SK-N-SH treated with all-trans-retinoic acid at 6 μM for 48 hours (cell line): ENCODE results near the gene TOP1.

Experiments used
- ATAC-seq: fragments of 200-7000 bp; cut with Tn5 transposase; 3 replicates; pipeline ENCODE4 v1.9.1; 2020; ENCODE audit warnings: mild to moderate bottlenecking, moderate library complexity
- BACH2 ChIP-seq: fragments of 250-450 bp; sonication (Bioruptor Pico); IDR thresholded peaks from 2 replicates; pipeline ENCODE4 v1.9.0; 2021; ENCODE audit warnings: mild to moderate bottlenecking, borderline replicate concordance
- CREB5 ChIP-seq: fragments of 250-450 bp; sonication (Bioruptor Pico); IDR thresholded peaks from 2 replicates; pipeline ENCODE4 v1.5.1; 2020; ENCODE audit warnings: low read depth, mild to moderate bottlenecking, moderate library complexity
- CSDC2 ChIP-seq: fragments of 250-450 bp; sonication (Bioruptor Pico); IDR thresholded peaks from 2 replicates; pipeline ENCODE4 v1.5.0; 2020; ENCODE audit warnings: mild to moderate bottlenecking, moderate library complexity
- ESRRG ChIP-seq: fragments of 250-450 bp; sonication (Bioruptor Pico); IDR thresholded peaks from 2 replicates; pipeline ENCODE4 v1.6.1; 2021; ENCODE audit warnings: mild to moderate bottlenecking
- GLIS3 ChIP-seq: fragments of 250-450 bp; sonication (Bioruptor Pico); IDR thresholded peaks from 2 replicates; pipeline ENCODE4 v1.5.0; 2020; ENCODE audit warnings: mild to moderate bottlenecking, moderate library complexity
- ISL1 ChIP-seq: fragments of 250-450 bp; sonication (Bioruptor Pico); IDR thresholded peaks from 2 replicates; pipeline ENCODE4 v2.1.2; 2022; ENCODE audit warnings: mild to moderate bottlenecking, moderate library complexity
- OSR1 ChIP-seq: fragments of 250-450 bp; sonication (Bioruptor Pico); IDR thresholded peaks from 2 replicates; pipeline ENCODE4 v1.8.0; 2022; ENCODE audit warnings: moderate library complexity, mild to moderate bottlenecking, inconsistent platforms
- PATZ1 ChIP-seq: fragments of 250-450 bp; sonication (Bioruptor Pico); IDR thresholded peaks from 2 replicates; pipeline ENCODE4 v1.8.0; 2020; ENCODE audit warnings: mild to moderate bottlenecking, moderate library complexity, borderline replicate concordance
- POU6F1 ChIP-seq: fragments of 250-450 bp; sonication (Bioruptor Pico); IDR thresholded peaks from 2 replicates; pipeline ENCODE4 v1.8.0; 2021; ENCODE audit warnings: low read depth, mild to moderate bottlenecking, moderate library complexity, borderline replicate concordance
- TCF4 ChIP-seq: fragments of 250-450 bp; sonication (Bioruptor Pico); IDR thresholded peaks from 2 replicates; pipeline ENCODE4 v1.8.0; 2021; ENCODE audit warnings: mild to moderate bottlenecking, moderate library complexity, borderline replicate concordance
- TSHZ2 ChIP-seq: fragments of 250-450 bp; sonication (Bioruptor Pico); IDR thresholded peaks from 2 replicates; pipeline ENCODE4 v1.5.0; 2020; ENCODE audit warnings: mild to moderate bottlenecking, moderate library complexity
- ZC3H10 ChIP-seq: fragments of 250-450 bp; sonication (Bioruptor Pico); IDR thresholded peaks from 2 replicates; pipeline ENCODE4 v1.5.1; 2021; ENCODE audit warnings: mild to moderate bottlenecking, moderate library complexity
- ZFP3 ChIP-seq: fragments of 250-450 bp; sonication (Bioruptor Pico); IDR thresholded peaks from 2 replicates; pipeline ENCODE4 v1.5.0; 2020; ENCODE audit warnings: mild to moderate bottlenecking, moderate library complexity
- ZFP30 ChIP-seq: fragments of 450-650 bp; formaldehyde crosslinking; IDR thresholded peaks from 2 replicates; pipeline ENCODE4 v1.5.0; 2022; ENCODE audit warnings: mild to moderate bottlenecking, moderate library complexity
- ZNF565 ChIP-seq: fragments of 450-650 bp; formaldehyde crosslinking; conservative IDR thresholded peaks from 2 replicates; pipeline ENCODE4 v1.5.0; 2020; ENCODE audit warnings: low read depth, mild to moderate bottlenecking, moderate library complexity
- ZNF70 ChIP-seq: fragments of 450-650 bp; formaldehyde crosslinking; IDR thresholded peaks from 2 replicates; pipeline ENCODE4 v1.5.0; 2020; ENCODE audit warnings: mild to moderate bottlenecking, moderate library complexity

Gene TOP1

GRCh38 chr20:41139227-41140093 is 110.8 kb downstream of the TOP1 start:
- no peak for ATAC-seq
- TF ChIP-seq TSHZ2 (no peak), CSDC2 (CRISPR knock-in tag) (no peak), GLIS3 (CRISPR knock-in tag) (no peak)

GRCh38 chr20:41140226-41141133 is 111.9 kb downstream of the TOP1 start:
- no peak for TF ChIP-seq ZFP30 (CRISPR knock-in tag)
- no peak for TF ChIP-seq PATZ1 (CRISPR knock-in tag)
- no peak for ATAC-seq

- no peak for ATAC-seq
- TF ChIP-seq ZNF565 (CRISPR knock-in tag) = no peak
- TF ChIP-seq CREB5 (CRISPR knock-in tag) = no peak
- no peak for TF ChIP-seq ZNF70 (CRISPR knock-in tag)
- no peak for TF ChIP-seq GLIS3 (CRISPR knock-in tag)
- no peak for TF ChIP-seq ZC3H10 (CRISPR knock-in tag)
- no peak for TF ChIP-seq CSDC2 (CRISPR knock-in tag)
- TF ChIP-seq BACH2 (CRISPR knock-in tag) = no peak
- no peak for TF ChIP-seq PATZ1 (CRISPR knock-in tag)
- TF ChIP-seq OSR1 (CRISPR knock-in tag) = no peak
- no peak for TF ChIP-seq TCF4 (CRISPR knock-in tag)
- no peak for TF ChIP-seq ESRRG
- TF ChIP-seq ZFP3 (CRISPR knock-in tag) = no peak
- no peak for TF ChIP-seq POU6F1 (CRISPR knock-in tag)
- no peak for TF ChIP-seq ISL1 (CRISPR knock-in tag)
- TF ChIP-seq ZFP30 (CRISPR knock-in tag) = no peak
Measured at GRCh38 chr20:41141153-41141815, 112.7 kb downstream of the TOP1 start.
